PFSK-1 (cell line): ENCODE results near the gene BPIFB2.

Experiments used
- FOXP2 ChIP-seq: optimal IDR thresholded peaks from 2 replicates; pipeline ENCODE3; 2011; ENCODE audit warnings: borderline replicate concordance, control low read depth, inconsistent platforms; ENCODE audit not compliant: insufficient read depth; ENCODE audit errors: extremely low read length, extremely low read depth
- POLR2AphosphoS5 ChIP-seq: IDR thresholded peaks from 2 replicates; pipeline ENCODE4 v1.6.1; 2012; ENCODE audit warnings: low read depth, mild to moderate bottlenecking, control low read depth, low read length, moderate library complexity
- SIN3A ChIP-seq: IDR thresholded peaks from 2 replicates; pipeline ENCODE4 v1.6.1; 2012; ENCODE audit warnings: mild to moderate bottlenecking, low read length, moderate library complexity, borderline replicate concordance; ENCODE audit not compliant: insufficient read depth
- TAF1 ChIP-seq: IDR thresholded peaks from 2 replicates; pipeline ENCODE4 v1.6.1; 2012; ENCODE audit warnings: low read length, control low read depth, borderline replicate concordance; ENCODE audit not compliant: insufficient read depth
- TF ChIP-seq, protein P1 (sequence below), 2 experiments: IDR thresholded peaks; 2 replicates each; pipeline versions ENCODE4 v1.6.1 to v1.8.0; 2011 to 2012; ENCODE audit warnings: low read depth in 2 of 2, low read length in 2 of 2, control low read depth in 1 of 2, inconsistent platforms in 1 of 2, mild to moderate bottlenecking in 1 of 2, moderate library complexity in 1 of 2; ENCODE audit not compliant: insufficient read depth in 1 of 2

GRCh38 chr20:33031531-33031930, 24.0 kb downstream of the BPIFB2 start, which contains the start of gene BPIFB6:
- TF ChIP-seq, protein P1, sequence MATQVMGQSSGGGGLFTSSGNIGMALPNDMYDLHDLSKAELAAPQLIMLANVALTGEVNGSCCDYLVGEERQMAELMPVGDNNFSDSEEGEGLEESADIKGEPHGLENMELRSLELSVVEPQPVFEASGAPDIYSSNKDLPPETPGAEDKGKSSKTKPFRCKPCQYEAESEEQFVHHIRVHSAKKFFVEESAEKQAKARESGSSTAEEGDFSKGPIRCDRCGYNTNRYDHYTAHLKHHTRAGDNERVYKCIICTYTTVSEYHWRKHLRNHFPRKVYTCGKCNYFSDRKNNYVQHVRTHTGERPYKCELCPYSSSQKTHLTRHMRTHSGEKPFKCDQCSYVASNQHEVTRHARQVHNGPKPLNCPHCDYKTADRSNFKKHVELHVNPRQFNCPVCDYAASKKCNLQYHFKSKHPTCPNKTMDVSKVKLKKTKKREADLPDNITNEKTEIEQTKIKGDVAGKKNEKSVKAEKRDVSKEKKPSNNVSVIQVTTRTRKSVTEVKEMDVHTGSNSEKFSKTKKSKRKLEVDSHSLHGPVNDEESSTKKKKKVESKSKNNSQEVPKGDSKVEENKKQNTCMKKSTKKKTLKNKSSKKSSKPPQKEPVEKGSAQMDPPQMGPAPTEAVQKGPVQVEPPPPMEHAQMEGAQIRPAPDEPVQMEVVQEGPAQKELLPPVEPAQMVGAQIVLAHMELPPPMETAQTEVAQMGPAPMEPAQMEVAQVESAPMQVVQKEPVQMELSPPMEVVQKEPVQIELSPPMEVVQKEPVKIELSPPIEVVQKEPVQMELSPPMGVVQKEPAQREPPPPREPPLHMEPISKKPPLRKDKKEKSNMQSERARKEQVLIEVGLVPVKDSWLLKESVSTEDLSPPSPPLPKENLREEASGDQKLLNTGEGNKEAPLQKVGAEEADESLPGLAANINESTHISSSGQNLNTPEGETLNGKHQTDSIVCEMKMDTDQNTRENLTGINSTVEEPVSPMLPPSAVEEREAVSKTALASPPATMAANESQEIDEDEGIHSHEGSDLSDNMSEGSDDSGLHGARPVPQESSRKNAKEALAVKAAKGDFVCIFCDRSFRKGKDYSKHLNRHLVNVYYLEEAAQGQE (IDR thresholded peaks at IDR 0.05; ENCODE audit: insufficient read depth in 1 of 2, low read depth in 2 of 2, low read length in 2 of 2): no peak
- TF ChIP-seq POLR2AphosphoS5 (no peak), SIN3A (no peak), TAF1 (no peak), FOXP2 (no peak)
